Measurements from ENCODE around the gene BEND5.

BEND5 gene

DNA sequence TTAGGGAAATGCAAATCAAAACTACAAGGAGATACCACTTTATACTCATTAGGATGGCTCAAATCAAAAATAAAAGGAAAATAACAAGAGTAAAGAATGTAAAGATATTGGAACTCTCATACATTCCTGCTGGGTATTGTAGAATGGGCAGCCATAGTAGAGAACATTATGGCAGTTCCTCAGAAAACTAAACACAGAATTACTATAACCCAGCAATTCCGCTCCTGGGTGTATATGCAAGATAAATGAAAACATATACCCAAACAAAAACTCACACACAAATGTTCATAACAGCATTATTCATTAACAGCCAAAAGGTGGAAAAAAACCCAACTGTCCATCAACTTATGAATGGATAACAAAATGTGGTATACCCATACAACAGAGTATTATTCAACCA lies 11.4 kb downstream of the BEND5 start:
- FAIRE-seq (no peak), DNase-seq (ENCODE audit: insufficient read length, low spot score) (no peak)

DNA sequence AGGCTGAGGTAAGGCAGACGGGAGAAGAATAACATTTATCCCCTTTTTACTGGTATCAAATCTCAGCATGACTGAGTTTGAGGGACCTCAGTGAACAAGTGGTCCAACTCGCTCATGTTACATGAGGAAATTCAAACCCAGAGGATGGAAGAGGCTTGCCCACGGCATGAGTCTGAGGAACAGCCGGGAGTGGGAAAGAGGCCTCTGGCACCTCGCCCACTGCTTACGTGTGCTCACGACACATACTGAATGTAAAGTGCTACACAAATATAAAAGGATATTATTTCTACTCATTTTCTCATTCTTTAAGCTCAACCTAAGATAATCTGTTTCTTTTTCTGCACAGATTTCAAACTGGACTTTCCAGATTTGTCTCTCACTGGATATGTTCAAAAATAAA lies 14.7 kb downstream of the BEND5 start:
- FAIRE-seq (no peak), DNase-seq (ENCODE audit: insufficient read length, low spot score) (no peak)

DNA sequence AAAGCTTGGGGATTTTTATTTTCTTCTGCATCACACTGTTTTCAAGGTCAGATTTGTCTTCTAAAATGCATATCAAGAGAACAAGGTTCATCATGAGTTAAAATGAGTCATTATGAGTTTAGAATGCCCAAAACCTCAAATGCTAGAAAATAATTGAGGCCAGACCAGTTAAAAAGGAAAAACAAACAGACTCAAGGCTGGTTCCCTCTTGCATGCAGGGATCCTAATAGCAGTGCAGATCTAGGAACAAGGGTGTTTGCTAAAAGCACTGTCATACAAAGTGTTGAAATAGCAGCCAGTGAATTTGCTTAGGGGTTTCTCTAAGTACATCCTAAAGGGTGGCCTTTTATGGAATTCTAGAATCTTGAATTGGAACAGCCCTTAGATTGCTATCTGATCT lies 15.3 kb downstream of the BEND5 start:
- no peak for FAIRE-seq

DNA sequence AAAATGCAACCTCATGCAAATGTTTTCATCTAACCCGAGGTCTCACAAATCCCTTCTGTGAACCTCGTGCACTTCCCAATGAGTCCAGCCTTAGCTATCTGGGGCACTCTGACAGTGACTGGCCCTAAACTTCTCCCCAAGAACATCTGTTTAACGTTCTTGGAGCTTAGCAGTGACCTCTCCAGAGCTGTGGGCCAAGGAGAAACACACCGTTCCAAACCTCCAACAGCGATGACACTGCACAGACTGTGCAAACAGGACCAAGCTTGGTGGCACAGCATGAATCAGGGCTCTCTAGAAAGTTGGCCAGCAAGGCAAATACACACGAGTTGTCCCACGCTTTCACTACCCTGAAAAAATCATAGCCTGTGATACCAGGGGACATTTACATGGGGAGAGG lies 15.8 kb downstream of the BEND5 start:
- FAIRE-seq (no peak), DNase-seq (ENCODE audit: insufficient read length, low spot score) (no peak)

More for the DNA sequence above, 15.3 kb downstream of the BEND5 start:
- DNase-seq (ENCODE audit: insufficient read length, low spot score): no peak

DNA sequence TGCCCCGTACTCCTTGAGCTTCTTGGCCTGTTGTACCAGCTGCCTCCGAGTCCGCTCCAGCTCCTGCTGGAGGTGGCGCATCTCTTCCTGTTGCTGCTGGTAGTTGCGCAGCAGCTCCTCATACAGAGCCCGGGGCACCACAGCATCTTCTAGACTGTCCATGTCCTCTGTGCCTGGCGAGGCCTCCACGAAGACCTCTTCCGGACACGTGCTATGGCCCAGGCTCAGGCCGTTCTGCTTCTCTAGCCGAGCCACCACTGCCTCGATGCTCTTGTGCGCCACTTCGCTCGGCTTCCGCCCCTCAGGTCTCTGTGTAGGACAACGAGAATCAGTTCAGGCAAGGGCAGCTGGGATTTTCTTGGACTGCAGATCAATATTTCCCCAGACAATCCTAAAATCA lies 17.7 kb downstream of the BEND5 start:
- no peak for FAIRE-seq
- DNase-seq (ENCODE audit: insufficient read length, low spot score): no peak

DNA sequence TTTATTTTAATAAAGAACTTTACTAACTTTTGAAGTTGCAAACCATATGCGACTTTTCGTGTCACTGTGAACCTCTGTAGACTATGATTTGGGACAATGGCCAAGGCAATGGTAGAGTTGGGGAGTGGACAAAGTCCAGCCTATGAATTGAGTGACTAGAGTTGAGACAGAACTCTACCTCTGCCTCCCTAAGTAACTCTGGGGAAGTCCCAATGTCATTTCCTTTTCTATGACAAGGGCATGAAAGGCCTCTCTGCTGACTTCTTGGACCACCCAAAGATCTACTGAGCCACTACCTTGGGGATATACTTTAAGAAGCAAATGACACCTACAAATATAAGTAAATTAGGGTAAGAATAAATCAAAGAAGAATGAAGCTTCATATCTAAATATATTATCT lies 19.3 kb downstream of the BEND5 start:
- FAIRE-seq (no peak), DNase-seq (ENCODE audit: insufficient read length, low spot score) (no peak)

DNA sequence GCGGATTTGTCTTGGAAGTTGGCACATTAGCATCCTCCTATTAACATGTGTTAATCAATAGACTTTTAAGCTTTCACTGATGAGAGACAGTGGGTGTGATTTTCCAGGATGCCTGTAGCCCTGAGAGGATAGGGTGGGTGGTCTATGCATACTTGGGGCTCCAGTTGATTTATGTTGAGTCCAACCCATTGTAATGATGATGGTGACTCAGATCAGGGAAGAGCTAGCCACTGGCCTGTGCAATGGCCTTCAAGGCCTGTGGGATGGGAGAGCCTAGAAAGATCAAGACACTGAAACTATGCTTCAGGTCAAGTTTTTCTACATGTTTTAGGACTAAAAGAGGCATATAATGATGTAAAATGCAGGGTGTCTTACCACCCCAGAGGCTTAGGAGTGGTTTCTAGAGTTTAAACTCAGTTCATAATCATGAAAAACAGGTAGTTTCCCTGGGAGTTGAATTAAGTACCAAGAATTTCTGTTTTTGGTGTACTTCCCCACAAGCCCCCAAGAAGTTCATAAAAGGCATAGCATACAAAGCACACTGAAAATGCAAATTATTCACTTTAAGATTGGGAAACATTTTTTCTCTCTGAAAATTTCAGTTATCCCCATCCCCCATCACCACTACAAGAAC lies 19.9 kb downstream of the BEND5 start:
- FAIRE-seq (no peak), DNase-seq (ENCODE audit: insufficient read length, low spot score) (no peak)

- FAIRE-seq (no peak), DNase-seq (ENCODE audit: insufficient read length, low spot score) (no peak)
Measured at GRCh38 chr1:48753293-48753692, 23.4 kb downstream of the BEND5 start.

GRCh38 chr1:48750109-48750508 lies 26.6 kb downstream of the BEND5 start:
- FAIRE-seq (peak; percentile 73), DNase-seq (ENCODE audit: insufficient read length, low spot score) (no peak)

- FAIRE-seq: no peak
- DNase-seq (ENCODE audit: insufficient read length, low spot score): no peak
Measured at GRCh38 chr1:48749068-48749467, 27.6 kb downstream of the BEND5 start.

GRCh38 chr1:48746906-48747305 lies 29.8 kb downstream of the BEND5 start:
- FAIRE-seq: no peak

GRCh38 chr1:48744032-48744431 lies 32.7 kb downstream of the BEND5 start:
- no peak for DNase-seq (ENCODE audit: insufficient read length, low spot score)
- FAIRE-seq: peak; percentile 4

More at GRCh38 chr1:48746906-48747305, 29.8 kb downstream of the BEND5 start:
- no peak for DNase-seq (ENCODE audit: insufficient read length, low spot score)

GRCh38 chr1:48743480-48743879 lies 33.2 kb downstream of the BEND5 start:
- DNase-seq (ENCODE audit: insufficient read length, low spot score): no peak

GRCh38 chr1:48741380-48741779 lies 35.3 kb downstream of the BEND5 start:
- DNase-seq (ENCODE audit: insufficient read length, low spot score) (no peak), FAIRE-seq (no peak)

More at GRCh38 chr1:48743480-48743879, 33.2 kb downstream of the BEND5 start:
- FAIRE-seq: no peak

DNA sequence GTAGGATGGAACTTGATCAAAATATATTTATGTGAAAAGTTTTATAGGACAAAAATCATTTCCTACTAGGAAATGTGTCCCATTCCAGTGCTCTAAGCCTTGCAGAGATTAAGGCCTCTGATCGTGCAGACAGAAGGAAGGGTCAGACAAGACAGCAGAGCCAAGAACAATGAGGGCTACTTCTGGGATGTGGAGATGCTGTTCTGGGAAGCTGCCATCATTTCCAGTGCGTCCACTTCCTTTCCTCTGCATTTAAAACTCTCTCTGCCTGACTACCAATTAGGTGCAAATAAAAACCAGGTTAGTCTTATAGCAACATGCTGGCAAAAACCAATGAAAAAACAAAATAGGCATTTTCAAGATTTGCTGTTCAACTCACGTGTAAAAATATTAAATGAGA lies 36.1 kb downstream of the BEND5 start:
- no peak for FAIRE-seq

GRCh38 chr1:48739091-48739490 lies 37.6 kb downstream of the BEND5 start:
- no peak for FAIRE-seq

More for the DNA sequence above, 36.1 kb downstream of the BEND5 start:
- no peak for DNase-seq (ENCODE audit: insufficient read length, low spot score)

DNA sequence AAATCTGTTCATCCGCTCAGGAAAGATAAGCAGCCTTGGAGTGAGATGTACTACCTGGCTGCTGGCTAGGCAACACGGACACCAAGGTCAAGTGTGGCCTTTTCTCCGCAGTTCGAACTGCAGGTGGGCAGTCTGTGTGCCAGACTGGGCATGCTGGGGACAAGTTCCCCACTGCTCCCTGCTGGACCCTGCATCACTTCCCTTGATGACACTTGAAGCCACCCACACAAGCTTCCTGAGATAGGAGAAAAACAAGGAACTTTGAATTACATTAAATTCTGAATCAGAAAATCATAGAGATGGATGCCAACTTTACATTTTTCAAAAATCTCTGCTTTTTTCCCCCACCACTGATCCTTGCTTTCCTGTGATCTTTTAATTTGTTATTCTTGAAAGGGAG lies 38.3 kb downstream of the BEND5 start:
- no peak for FAIRE-seq
- no peak for DNase-seq (ENCODE audit: insufficient read length, low spot score)

More at GRCh38 chr1:48739091-48739490, 37.6 kb downstream of the BEND5 start:
- DNase-seq (ENCODE audit: insufficient read length, low spot score): no peak

DNA sequence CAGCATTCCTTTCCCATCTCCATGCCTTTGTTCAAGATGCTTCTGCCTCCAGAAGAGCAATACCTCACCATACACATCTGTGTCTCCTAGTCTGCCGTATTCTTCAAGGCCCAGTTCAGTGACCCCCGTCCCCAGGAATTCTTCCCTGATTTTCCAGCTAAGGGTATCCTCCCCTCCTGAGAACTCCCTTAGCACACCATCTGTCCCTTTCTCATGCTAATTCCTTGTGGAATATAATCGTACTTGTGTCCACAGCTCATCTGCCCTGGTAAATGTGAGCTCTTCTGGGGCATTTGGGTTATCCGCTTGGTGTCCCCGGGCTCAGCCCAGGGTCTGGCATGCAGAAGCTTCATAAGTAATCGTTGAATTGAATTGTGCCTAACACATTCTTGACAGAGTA lies 40.9 kb downstream of the BEND5 start:
- FAIRE-seq: no peak
- no peak for DNase-seq (ENCODE audit: insufficient read length, low spot score)

DNA sequence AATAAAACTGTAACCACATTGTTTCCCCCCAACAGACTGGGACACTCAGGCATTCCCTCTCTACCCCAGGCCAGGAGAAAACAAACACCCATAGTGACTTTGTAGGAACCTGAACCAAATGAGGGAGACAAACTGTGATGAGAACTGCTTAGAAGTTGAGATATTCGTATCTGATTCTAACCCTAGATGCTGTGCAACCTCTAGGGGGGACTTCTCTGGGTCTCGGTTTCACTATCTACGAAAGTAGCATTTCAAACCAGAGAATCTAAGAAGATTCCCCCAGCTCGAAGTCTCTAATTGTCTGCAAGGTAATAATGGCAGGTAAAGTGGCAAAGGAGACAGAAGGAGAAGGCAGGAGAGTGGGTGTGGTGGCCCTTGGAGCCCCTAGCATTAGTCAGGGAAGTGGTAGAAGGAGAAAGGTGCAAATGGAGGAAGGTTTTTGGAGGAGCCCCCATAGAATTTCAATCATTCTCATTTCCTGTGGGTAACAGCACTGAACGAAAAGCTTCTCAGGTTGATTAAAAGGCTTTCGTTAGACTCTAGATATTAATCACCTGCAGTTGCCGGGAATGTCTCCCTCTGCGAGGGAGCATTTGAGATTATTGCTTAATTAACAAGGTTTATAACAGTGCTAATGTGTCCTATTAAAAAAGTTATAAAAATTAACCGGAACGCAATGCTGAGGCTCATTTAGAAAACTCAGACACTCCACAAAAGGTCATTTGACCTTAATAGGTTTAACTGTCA lies 46.4 kb downstream of the BEND5 start:
- no peak for DNase-seq (ENCODE audit: insufficient read length, low spot score)
- peak; percentile 49 for FAIRE-seq

- DNase-seq (ENCODE audit: insufficient read length, low spot score): no peak
- no peak for FAIRE-seq
Measured at GRCh38 chr1:48728584-48728983, 48.1 kb downstream of the BEND5 start.

- DNase-seq (ENCODE audit: insufficient read length, low spot score): no peak
- FAIRE-seq: no peak
Measured at GRCh38 chr1:48726557-48727215, 50.0 kb downstream of the BEND5 start.

- DNase-seq (ENCODE audit: insufficient read length, low spot score) (no peak), FAIRE-seq (peak; percentile 81)
Measured at GRCh38 chr1:48726139-48726538, 50.6 kb downstream of the BEND5 start.

Data from GM19239 (cell line).